GM23248 (cell line): ENCODE data around the gene CDKN2AIPNL.

ENCODE experiments used
- EZH2 ChIP-seq: fragments of 200-600 bp; sonication (generic); IDR thresholded peaks from 2 replicates; pipeline ENCODE4 v1.6.1; 2018; ENCODE audit warnings: antibody characterized with exemption, mild to moderate bottlenecking; ENCODE audit not compliant: insufficient read depth, poor library complexity, severe bottlenecking
- EZH2phosphoT487 ChIP-seq: fragments of 200-600 bp; sonication (generic); IDR thresholded peaks from 2 replicates; pipeline ENCODE4 v1.6.1; 2018; ENCODE audit warnings: antibody characterized with exemption, moderate library complexity, mild to moderate bottlenecking, low read depth; ENCODE audit not compliant: insufficient read depth

GRCh38 chr5:134453016-134453415, 41.3 kb upstream of the CDKN2AIPNL start:
- TF ChIP-seq EZH2 (no peak), EZH2phosphoT487 (no peak)
